IMR-90 (cell line): Measurements from ENCODE around the gene XRN1. TPM values are rescaled to one million over a fixed set of nuclear protein-coding genes. Genes with fewer than 3 reads are reported as not detected.

ENCODE experiments used
- ATAC-seq: fragments of 200-7000 bp; cut with Tn5 transposase; 2 replicates; pipeline ENCODE4 v1.9.1; 2020; ENCODE audit warnings: low read depth, mild to moderate bottlenecking, moderate library complexity
- BruUV-seq: library from RNA; stranded (reverse); fragments of 400-500 nt; replicated peaks from 2 replicates; lab custom pipeline; 2021; lab: Mats Ljungman, UMichigan
- CTCF ChIA-PET: fragments of 300-600 bp; formaldehyde crosslinking; extraction: SDS; loops from one replicate; lab custom pipeline; 2021; ENCODE audit warnings: antibody characterized with exemption; lab: Yijun Ruan, JAX
- POLR2A ChIA-PET: fragments of 300-600 bp; sonication (Branson Sonifier 250); formaldehyde crosslinking; loops from one replicate; lab custom pipeline; 2022; ENCODE audit warnings: antibody characterized with exemption; ENCODE audit not compliant: unreplicated experiment; lab: Charles Lee
- DNase-seq: peaks from one replicate; pipeline ENCODE4 v3.0.0; 2013
- H2AFZ ChIP-seq: replicated peaks from 2 replicates; pipeline ENCODE3; 2013; ENCODE audit warnings: low read length, mild to moderate bottlenecking; ENCODE audit not compliant: poor library complexity
- H2AK5ac ChIP-seq: 2 replicates; pipeline ENCODE4 v1.6.1; 2013; ENCODE audit warnings: low read depth, low read length, inconsistent platforms
- H2AK9ac ChIP-seq: replicated peaks from 2 replicates; pipeline ENCODE3; 2013; ENCODE audit warnings: mild to moderate bottlenecking, low read depth, low read length, moderate library complexity; ENCODE audit not compliant: poor library complexity
- H2BK120ac ChIP-seq: 2 replicates; pipeline ENCODE4 v1.6.1; 2013; ENCODE audit warnings: low read depth, low read length, inconsistent platforms
- H2BK15ac ChIP-seq: 3 replicates; pipeline ENCODE4 v1.6.1; 2013; ENCODE audit warnings: low read depth, low read length, inconsistent platforms
- H2BK20ac ChIP-seq: 2 replicates; pipeline ENCODE4 v1.6.1; 2013; ENCODE audit warnings: low read depth, mild to moderate bottlenecking, inconsistent platforms, low read length, moderate library complexity
- H2BK5ac ChIP-seq: 2 replicates; pipeline ENCODE4 v1.6.1; 2013; ENCODE audit warnings: mild to moderate bottlenecking, low read depth, low read length, inconsistent platforms; ENCODE audit not compliant: poor library complexity, severe bottlenecking
- H3K14ac ChIP-seq: replicated peaks from 2 replicates; pipeline ENCODE4 v1.6.1; 2013; ENCODE audit warnings: low read depth, low read length, inconsistent platforms
- H3K18ac ChIP-seq: 2 replicates; pipeline ENCODE4 v1.6.1; 2013; ENCODE audit warnings: low read depth, low read length, control low read depth
- H3K23ac ChIP-seq: 2 replicates; pipeline ENCODE4 v1.6.1; 2013; ENCODE audit warnings: low read depth, low read length, inconsistent platforms
- H3K27ac ChIP-seq: 2 replicates; pipeline ENCODE4 v1.5.1; 2013; ENCODE audit warnings: mild to moderate bottlenecking, control low read depth, low read length; ENCODE audit not compliant: insufficient read depth
- H3K27me3 ChIP-seq: 2 replicates; pipeline ENCODE4 v1.6.1; 2013; ENCODE audit warnings: low read length; ENCODE audit not compliant: control insufficient read depth, insufficient read depth
- H3K36me3 ChIP-seq: 2 replicates; pipeline ENCODE4 v1.6.1; 2013; ENCODE audit warnings: low read length, mixed read lengths; ENCODE audit not compliant: control insufficient read depth, insufficient read depth
- H3K4ac ChIP-seq: 2 replicates; pipeline ENCODE4 v1.6.1; 2013; ENCODE audit warnings: low read depth, low read length, inconsistent platforms
- H3K4me1 ChIP-seq: 2 replicates; pipeline ENCODE4 v1.6.1; 2013; ENCODE audit warnings: low read length, mixed read lengths; ENCODE audit not compliant: control insufficient read depth, insufficient read depth
- H3K4me2 ChIP-seq: 2 replicates; pipeline ENCODE4 v1.6.1; 2013; ENCODE audit warnings: low read depth, mild to moderate bottlenecking, control low read depth, low read length, moderate library complexity
- H3K4me3 ChIP-seq: 2 replicates; pipeline ENCODE4 v1.5.1; 2013; ENCODE audit warnings: low read depth, mild to moderate bottlenecking, control low read depth, low read length, moderate library complexity; ENCODE audit not compliant: insufficient read depth
- H3K56ac ChIP-seq: 2 replicates; pipeline ENCODE4 v1.6.1; 2013; ENCODE audit warnings: low read length, inconsistent platforms; ENCODE audit not compliant: insufficient read depth; ENCODE audit errors: extremely low read depth
- H3K79me1 ChIP-seq, 2 experiments: 2 replicates each; pipeline ENCODE4 v1.6.1; 2013; ENCODE audit warnings: low read length in 2 of 2, inconsistent platforms in 1 of 2, low read depth in 1 of 2
- H3K9ac ChIP-seq: 2 replicates; pipeline ENCODE4 v1.6.1; 2013; ENCODE audit warnings: low read depth, low read length, control low read depth
- H3K9me1 ChIP-seq: 2 replicates; pipeline ENCODE4 v1.6.1; 2013; ENCODE audit warnings: low read length, inconsistent platforms; ENCODE audit not compliant: insufficient read depth
- H3K9me3 ChIP-seq: 2 replicates; pipeline ENCODE4 v1.6.1; 2013; ENCODE audit warnings: low read length; ENCODE audit not compliant: control insufficient read depth, insufficient read depth
- H4K20me1 ChIP-seq: 2 replicates; pipeline ENCODE4 v1.6.1; 2013; ENCODE audit warnings: low read length, inconsistent platforms; ENCODE audit not compliant: insufficient read depth
- H4K5ac ChIP-seq: 2 replicates; pipeline ENCODE4 v1.6.1; 2013; ENCODE audit warnings: mild to moderate bottlenecking, low read depth, low read length, control low read depth
- H4K8ac ChIP-seq, 2 experiments: 2 replicates each; pipeline ENCODE4 v1.6.1; 2013; ENCODE audit warnings: low read depth in 2 of 2, low read length in 2 of 2, control low read depth in 1 of 2, inconsistent platforms in 1 of 2
- H4K91ac ChIP-seq: 2 replicates; pipeline ENCODE4 v1.6.1; 2013; ENCODE audit warnings: low read depth, low read length, inconsistent platforms; ENCODE audit not compliant: insufficient read depth
- CEBPB ChIP-seq: IDR thresholded peaks from 2 replicates; pipeline ENCODE4 v1.6.1; 2012; ENCODE audit warnings: low read depth, low read length, improper control_type of control experiment
- MXI1 ChIP-seq: IDR thresholded peaks from 2 replicates; pipeline ENCODE4 v1.6.1; 2012; ENCODE audit warnings: low read depth, mild to moderate bottlenecking, low read length, moderate library complexity, borderline replicate concordance
- POLR2A ChIP-seq: IDR thresholded peaks from 2 replicates; pipeline ENCODE4 v1.6.1; 2012; ENCODE audit warnings: mild to moderate bottlenecking, low read depth, low read length
- SMC3 ChIP-seq: fragments of 150-350 bp; IDR thresholded peaks from 2 replicates; pipeline ENCODE4 v1.6.1; 2016; ENCODE audit warnings: low read depth, mild to moderate bottlenecking, antibody characterized with exemption, low read length, moderate library complexity
- WGBS, 2 experiments: methylation state at CpG; one replicate each; pipeline versions ENCODE4 v1.1.5 to v1.1.7; 2013; ENCODE audit warnings: missing lambda C conversion rate in 2 of 2; ENCODE audit not compliant: insufficient read length in 1 of 2; ENCODE audit errors: extremely low coverage in 2 of 2; 5-methylcytosine and 5-hydroxymethylcytosine counted together
- dilution Hi-C: fragments of 300-500 bp; cut with HindIII; formaldehyde crosslinking; loops from one replicate; pipeline ENCODE4 v1.14.3; 2018; ENCODE audit warnings: low sequenced_read_pairs; ENCODE audit not compliant: unreplicated experiment
- in situ Hi-C: fragments of 300-500 bp; cut with MboI; formaldehyde crosslinking; loops from 3 replicates; pipeline ENCODE4 v1.14.3; 2019; ENCODE audit warnings: low sequenced_read_pairs, inconsistent platforms, mixed read lengths
- intact Hi-C: fragments of 100-400 bp; cut with micrococcal nuclease; formaldehyde crosslinking; loops from 2 replicates; pipeline ENCODE4 v1.10.0; 2022
- polyA plus RNA-seq, 3 experiments: library from polyadenylated mRNA; depleted of rRNA; stranded (reverse); fragments of >200 nt; gene quantifications; 2 replicates each; pipeline ENCODE4 v1.2.3, GENCODE V29; 2012; ENCODE audit warnings: low replicate concordance in 1 of 3
- total RNA-seq: library from RNA; depleted of rRNA; stranded (reverse); fragments of >200 nt; gene quantifications from 2 replicates; pipeline ENCODE4 v1.2.3, GENCODE V29; 2012

Gene XRN1
- total and polyA plus RNA-seq, 2 of the 4 experiments (the other 2 are of a cell fraction): 6.0 to 21.5 TPM

- TF ChIP-seq CEBPB (no peak), POLR2A (no peak), SMC3 (no peak), MXI1 (no peak)
- H3K4me2 ChIP-seq: no peak overlapping the region
- no peak overlapping the region for H2AFZ ChIP-seq
- dilution Hi-C loops: no loop called here
- H4K8ac ChIP-seq: no peak overlapping the region
- intact Hi-C loops: no loop called here
- in situ Hi-C loops: no loop called here
- H3K4me1 ChIP-seq: no peaks in the 10 kb centered on the region; the same call in 1 of the 2 replicates
- H3K56ac ChIP-seq: no peak overlapping the region
- WGBS, 2 experiments: no CpG with 5 or more reads among the region's 3 CpGs
- H3K36me3 ChIP-seq: peaks cover 6% of the 10 kb centered on the region
- no TSS peak for BruUV-seq
- no peak overlapping the region for H4K91ac ChIP-seq
- no peak overlapping the region for H3K4ac ChIP-seq
- ATAC-seq: no peak
- no peak overlapping the region for H2AK5ac ChIP-seq
- no peak overlapping the region for H3K4me3 ChIP-seq
- no peak overlapping the region for H3K9ac ChIP-seq
- H3K14ac ChIP-seq: no peak overlapping the region
- H2BK120ac ChIP-seq: no peak overlapping the region
- no peak overlapping the region for H3K27ac ChIP-seq
- no peaks in the 10 kb centered on the region for H4K20me1 ChIP-seq
- H2BK15ac ChIP-seq: no peak overlapping the region
- no peak overlapping the region for H2BK5ac ChIP-seq
- no peaks in the 10 kb centered on the region for H3K27me3 ChIP-seq
- H2BK20ac ChIP-seq: no peak overlapping the region
- H3K23ac ChIP-seq: no peak overlapping the region
- DNase-seq: no peak
- H3K9me1 ChIP-seq: no peaks in the 10 kb centered on the region
- H2AK9ac ChIP-seq: no peak overlapping the region
- H3K18ac ChIP-seq: no peak overlapping the region
- CTCF ChIA-PET: no interaction called here
- POLR2A ChIA-PET: no interaction called here
- no peaks in the 10 kb centered on the region; a peak in 2 of 4 replicates for H3K79me1 ChIP-seq
- H4K5ac ChIP-seq: no peak overlapping the region
- H3K9me3 ChIP-seq: peaks cover 2% of the 10 kb centered on the region; the same call in 1 of the 2 replicates
Observed at GRCh38 chr3:142337994-142338393, 109.8 kb downstream of the XRN1 start.
